GM19452 (cell line): Measurements from ENCODE around the gene AIRE.

Experiments used
- ATAC-seq: cut with Tn5 transposase; IDR thresholded peaks from one replicate; pipeline ENCODE4 v1.9.1; 2021; ENCODE audit not compliant: unreplicated experiment

Gene AIRE

GRCh38 chr21:44322621-44323325 is 37.1 kb downstream of the AIRE start:
- ATAC-seq = no peak

- ATAC-seq = no peak
Measured at GRCh38 chr21:44323591-44323990, 37.9 kb downstream of the AIRE start.

GRCh38 chr21:44324106-44324853 is 38.6 kb downstream of the AIRE start:
- no peak for ATAC-seq

GRCh38 chr21:44324854-44325107 is 39.1 kb downstream of the AIRE start:
- ATAC-seq = no peak

- ATAC-seq = no peak
Measured at GRCh38 chr21:44325386-44326271, 40.0 kb downstream of the AIRE start.

- no peak for ATAC-seq
Measured at GRCh38 chr21:44326272-44326647, 40.6 kb downstream of the AIRE start.

- ATAC-seq = no peak
Measured at GRCh38 chr21:44326716-44327602, 41.3 kb downstream of the AIRE start.

- no peak for ATAC-seq
Measured at GRCh38 chr21:44327603-44327974, 41.9 kb downstream of the AIRE start.

- no peak for ATAC-seq
Measured at GRCh38 chr21:44328242-44328895, 42.7 kb downstream of the AIRE start.

GRCh38 chr21:44329086-44329889 is 43.6 kb downstream of the AIRE start:
- no peak for ATAC-seq

- no peak for ATAC-seq
Measured at GRCh38 chr21:44329971-44330681, 44.5 kb downstream of the AIRE start.

GRCh38 chr21:44330698-44331097 is 45.0 kb downstream of the AIRE start:
- ATAC-seq = no peak

- ATAC-seq = no peak
Measured at GRCh38 chr21:44331209-44331608, 45.5 kb downstream of the AIRE start.

GRCh38 chr21:44331650-44332307 is 46.1 kb downstream of the AIRE start:
- no peak for ATAC-seq

- no peak for ATAC-seq
Measured at GRCh38 chr21:44332383-44332782, 46.7 kb downstream of the AIRE start.

GRCh38 chr21:44332965-44333364 is 47.3 kb downstream of the AIRE start:
- no peak for ATAC-seq

GRCh38 chr21:44333509-44334328 is 48.0 kb downstream of the AIRE start:
- ATAC-seq = no peak
